IPS DF 4.7 (cell line): ENCODE measurements around the gene ASB10.

Experiments used
- DNase-seq: peaks from one replicate; pipeline ENCODE4 v3.0.0-alpha.2; 2013; ENCODE audit warnings: low spot score; ENCODE audit errors: extremely low read depth

Gene ASB10

GRCh38 chr7:151186640-151187408 lies at the start of gene ASB10:
ASB10 (minus strand) TSS chr7:151187250; CDS start chr7:151187130, 120 bp downstream.
- DNase-seq: no peak

DNA sequence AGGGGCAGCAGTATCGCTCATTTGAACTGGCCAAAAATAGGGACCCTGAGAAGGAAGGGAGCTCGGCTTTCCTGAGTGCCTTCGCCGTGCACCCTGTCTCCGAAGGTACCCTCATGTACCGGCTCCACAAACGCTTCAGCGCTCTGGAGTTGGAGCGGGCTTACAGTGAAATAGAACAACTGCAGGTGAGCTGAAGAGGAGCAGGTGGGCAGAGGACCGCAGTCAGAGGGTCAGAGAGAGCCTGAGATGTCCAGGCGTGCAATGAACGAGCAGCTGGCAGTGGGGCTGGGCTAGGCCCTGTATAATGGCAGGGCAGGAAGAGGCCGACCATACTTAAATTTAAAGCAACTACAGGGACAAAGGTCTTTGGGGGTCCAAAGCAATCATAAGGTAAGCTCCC lies 49.4 kb upstream of the ASB10 start:
- no peak for DNase-seq

DNA sequence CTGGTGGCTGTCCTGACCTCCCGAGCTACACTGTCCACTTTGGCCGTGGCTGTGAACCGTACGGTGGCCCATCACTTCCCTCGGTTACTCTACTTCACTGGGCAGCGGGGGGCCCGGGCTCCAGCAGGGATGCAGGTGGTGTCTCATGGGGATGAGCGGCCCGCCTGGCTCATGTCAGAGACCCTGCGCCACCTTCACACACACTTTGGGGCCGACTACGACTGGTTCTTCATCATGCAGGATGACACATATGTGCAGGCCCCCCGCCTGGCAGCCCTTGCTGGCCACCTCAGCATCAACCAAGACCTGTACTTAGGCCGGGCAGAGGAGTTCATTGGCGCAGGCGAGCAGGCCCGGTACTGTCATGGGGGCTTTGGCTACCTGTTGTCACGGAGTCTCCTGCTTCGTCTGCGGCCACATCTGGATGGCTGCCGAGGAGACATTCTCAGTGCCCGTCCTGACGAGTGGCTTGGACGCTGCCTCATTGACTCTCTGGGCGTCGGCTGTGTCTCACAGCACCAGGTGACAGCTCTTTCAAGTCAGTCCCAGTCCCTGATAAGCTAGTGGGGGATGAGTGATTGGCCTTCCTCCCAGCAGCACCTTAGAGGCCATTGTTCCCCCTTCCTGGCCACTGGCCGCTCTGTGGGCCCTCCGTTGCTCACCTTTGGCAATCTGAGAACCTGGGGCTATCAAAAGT lies 48.2 kb upstream of the ASB10 start:
- no peak for DNase-seq

GRCh38 chr7:151233804-151234203 lies 46.8 kb upstream of the ASB10 start:
- DNase-seq: no peak

DNA sequence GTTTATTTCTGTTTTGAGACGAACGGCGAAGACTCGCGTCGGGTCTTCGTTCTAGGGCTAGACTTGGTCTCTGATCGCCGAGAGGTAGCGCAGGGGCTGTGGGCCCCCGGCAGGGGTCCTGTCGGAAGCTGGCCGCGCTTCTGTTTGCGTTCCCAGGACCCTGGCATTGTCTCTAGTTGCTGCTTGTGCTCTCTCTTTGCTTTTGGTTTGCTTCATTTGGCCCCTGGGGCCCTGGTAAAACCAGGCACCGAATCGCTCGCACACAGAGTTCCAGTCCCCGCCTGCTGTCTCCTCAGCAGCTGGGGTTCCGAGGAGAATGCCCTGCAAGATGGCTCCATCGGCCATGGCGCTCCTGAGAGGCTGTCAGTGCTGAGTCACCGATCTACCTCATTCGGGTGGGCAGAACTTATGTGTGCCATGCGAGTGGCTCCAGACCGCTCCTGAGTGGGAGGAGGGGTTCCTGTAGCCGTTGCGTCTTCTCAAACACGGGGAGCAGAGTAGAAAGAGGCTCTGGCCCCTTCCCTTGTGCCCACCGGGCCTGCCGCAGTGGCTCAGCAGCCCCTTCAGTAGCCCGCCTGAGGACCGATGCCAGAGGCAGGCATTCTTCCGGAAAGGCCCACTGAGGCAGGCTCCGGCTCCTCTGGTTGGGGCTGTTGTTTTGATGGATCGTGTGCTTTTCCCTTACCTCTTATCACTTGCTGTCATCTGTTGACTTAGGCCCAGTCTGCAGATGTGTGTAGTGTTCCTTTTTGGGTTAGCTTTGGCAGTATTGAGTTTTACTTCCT lies 46.1 kb upstream of the ASB10 start:
- no peak for DNase-seq

GRCh38 chr7:151232091-151232916 lies 45.3 kb upstream of the ASB10 start, which contains the start of gene CHPF2:
CHPF2 (plus strand) TSS chr7:151232483; CDS start chr7:151234012, 1,529 bp downstream.
- DNase-seq: no peak

DNA sequence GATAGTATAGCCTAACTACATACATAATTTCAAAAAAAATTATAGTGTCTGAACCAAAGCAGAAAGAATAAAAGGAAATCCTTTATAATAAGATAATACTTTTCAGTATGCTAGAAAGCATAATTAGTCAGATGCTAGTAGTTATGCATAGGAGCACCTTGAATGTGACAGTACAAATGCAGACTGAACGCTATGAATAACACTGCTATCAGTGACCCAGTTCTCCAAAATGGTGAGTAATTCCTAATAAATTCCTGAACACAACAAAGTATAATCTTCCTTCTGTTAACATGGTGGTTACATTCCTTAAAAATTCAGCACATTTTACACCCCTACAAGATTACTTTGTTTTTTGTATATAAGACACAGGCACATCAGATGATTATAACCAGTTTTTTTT lies 44.0 kb upstream of the ASB10 start:
- no peak for DNase-seq

DNA sequence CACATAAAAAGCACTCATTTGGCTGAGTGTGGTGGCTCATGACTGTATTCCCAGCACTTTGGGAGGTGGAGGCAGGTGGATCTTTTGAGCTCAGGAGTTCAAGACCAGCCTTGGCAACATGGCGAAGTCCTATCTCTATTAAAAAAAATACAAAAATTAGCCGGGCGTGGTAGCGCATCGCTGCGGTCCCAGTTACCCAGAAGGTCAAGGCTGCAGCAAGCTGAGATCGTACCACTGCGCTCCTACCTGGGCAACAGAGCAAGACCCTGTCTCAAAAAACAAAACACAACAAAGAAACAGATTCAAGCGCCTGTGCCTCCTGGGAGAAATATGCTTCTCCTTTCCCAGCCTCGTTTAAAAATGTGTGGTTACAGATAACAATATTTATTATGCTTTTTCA lies 42.2 kb upstream of the ASB10 start:
- no peak for DNase-seq

DNA sequence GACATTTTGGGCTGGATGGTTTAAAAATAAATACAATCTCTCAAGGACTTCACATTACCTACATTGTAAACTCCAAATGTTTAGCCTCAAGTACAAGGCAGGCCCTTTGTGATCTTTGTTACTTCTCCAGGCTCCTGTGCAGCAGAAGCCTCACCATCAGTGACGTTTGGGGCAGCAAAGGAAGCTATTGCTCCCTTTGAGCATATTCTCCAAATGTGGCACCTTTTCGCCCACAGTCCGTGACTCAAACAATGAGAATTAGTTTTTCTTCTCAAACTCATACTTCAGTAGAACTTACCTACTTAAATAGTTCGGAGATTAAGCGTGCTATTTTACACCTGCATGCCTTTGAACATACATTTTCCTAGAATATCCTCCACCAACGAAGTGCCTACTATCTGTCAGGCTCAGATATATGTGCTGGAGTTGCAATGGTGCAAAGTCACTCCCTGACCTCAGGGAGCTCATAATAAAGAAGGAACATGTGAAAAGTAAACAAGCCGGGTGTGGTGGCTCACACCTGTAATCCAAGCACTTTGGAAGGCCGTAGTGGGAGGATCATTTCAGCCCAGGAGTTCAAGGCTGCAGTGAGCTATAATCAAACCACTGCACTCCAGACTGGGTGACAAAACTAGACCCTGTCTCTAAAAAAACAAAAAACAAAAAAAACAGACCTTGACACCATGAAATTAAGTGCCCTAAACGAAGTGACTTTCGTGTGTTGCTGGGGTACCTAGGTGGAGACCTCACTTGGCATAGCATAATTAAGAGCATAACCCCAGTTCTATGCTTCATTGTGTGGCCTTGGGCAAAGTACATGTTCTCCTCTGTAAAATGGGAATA lies 41.2 kb upstream of the ASB10 start:
- no peak for DNase-seq

GRCh38 chr7:151226875-151227782 lies 40.1 kb upstream of the ASB10 start, which contains the start of gene ABCF2:
ABCF2 (minus strand) TSS chr7:151227205; CDS start chr7:151226458, 747 bp downstream.
- DNase-seq: peak; percentile 90

DNA sequence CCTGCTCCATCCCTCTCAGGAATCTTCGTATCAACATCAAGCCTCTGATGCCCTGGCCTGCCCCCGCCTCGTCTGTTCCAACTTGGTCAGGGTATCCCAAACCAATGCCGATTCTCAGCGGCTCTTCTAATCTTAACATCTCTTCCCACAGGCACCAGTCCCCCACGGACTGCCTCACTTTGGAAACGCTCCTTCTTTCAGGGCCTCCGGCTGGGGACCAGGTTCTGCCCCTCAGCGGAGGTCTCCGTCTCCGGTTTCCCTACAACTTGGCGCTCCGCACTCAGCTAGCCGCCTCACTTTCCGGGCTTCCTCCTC lies 39.5 kb upstream of the ASB10 start:
- no peak for DNase-seq

GRCh38 chr7:151225948-151226510 lies 39.0 kb upstream of the ASB10 start:
- no peak for DNase-seq

- no peak for DNase-seq
Observed at GRCh38 chr7:151223728-151224127, 36.7 kb upstream of the ASB10 start.

DNA sequence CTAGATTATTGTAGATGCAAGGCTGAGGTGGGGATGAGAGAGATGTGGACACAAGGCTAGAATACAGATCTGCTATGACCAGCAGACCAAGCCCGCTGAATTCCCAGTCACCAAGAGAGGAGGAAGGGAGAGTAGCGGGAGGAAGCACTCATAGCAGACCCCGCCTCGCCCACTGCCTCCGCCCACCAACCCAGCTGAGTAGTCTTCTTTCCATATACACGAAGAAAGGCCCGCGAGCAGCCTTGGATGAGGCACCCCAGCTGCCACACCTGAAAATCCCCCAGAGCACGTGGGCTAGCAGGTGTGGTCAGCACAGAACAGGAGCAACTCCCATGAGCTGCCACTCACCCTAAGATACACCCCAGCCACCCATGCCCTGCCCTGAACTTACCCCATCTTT lies 31.1 kb upstream of the ASB10 start:
- no peak for DNase-seq

GRCh38 chr7:151215396-151215795 lies 28.3 kb upstream of the ASB10 start:
- DNase-seq: no peak

DNA sequence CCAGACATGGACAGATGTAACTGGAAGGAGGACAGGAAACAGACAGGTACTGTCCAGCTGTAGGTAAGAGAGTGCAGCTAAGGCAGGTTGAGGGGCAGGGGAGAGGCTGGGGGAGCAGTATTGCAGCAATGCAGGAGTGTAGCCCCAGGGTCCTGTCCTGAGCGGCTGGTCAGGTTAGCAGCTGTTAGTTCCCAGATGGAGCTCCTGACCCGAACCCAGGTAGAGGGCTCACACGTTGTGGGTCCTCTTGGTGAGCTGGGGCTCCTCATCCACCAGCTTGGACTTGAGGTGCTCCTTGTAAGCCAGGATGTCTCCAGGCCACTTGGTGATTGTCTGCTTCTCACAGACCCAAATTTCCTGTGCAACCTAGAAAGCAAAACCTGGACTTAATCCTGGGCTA lies 26.8 kb upstream of the ASB10 start:
- DNase-seq: no peak

DNA sequence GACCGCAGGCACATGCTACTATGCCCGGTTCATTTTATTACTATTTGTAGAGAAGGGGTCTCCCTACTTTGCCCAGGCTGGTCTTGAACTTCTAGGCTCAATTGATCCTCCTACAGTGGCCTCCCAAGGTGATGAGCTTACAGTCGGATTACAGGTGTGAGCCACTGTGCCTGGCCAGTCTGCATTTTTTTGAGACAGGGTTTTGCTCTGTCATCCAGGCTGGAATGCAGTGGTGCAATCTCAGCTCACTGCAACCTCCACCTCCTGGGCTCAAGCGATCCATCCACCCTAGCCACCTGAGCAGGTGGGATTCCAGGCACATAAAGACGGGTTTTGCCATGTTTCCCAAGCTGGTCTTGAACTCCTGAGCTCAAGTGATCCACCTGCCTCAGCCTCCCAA lies 25.6 kb upstream of the ASB10 start:
- DNase-seq: no peak

GRCh38 chr7:151211155-151211772 lies 24.2 kb upstream of the ASB10 start:
- no peak for DNase-seq
